HL-60 (cell line): ENCODE measurements around the gene TBCA.

Experiments
- DNase-seq, 2 experiments: peaks; one replicate each; pipeline ENCODE4 v3.0.0-alpha.2; 2010 to 2020; ENCODE audit warnings: low read depth in 1 of 2, low spot score in 1 of 2
- H3K27ac ChIP-seq: fragments of 250-450 bp; sonication (Bioruptor Pico); replicated peaks from 2 replicates; pipeline ENCODE4 v1.5.1; 2020; ENCODE audit warnings: mild to moderate bottlenecking, moderate library complexity
- H3K27me3 ChIP-seq: fragments of 250-450 bp; sonication (Bioruptor Pico); 2 replicates; pipeline ENCODE4 v1.5.1; 2021; ENCODE audit warnings: mild to moderate bottlenecking, moderate library complexity; ENCODE audit not compliant: insufficient read depth, poor library complexity, severe bottlenecking
- H3K4me3 ChIP-seq: replicated peaks from 2 replicates; pipeline ENCODE4 v1.5.1; 2011; ENCODE audit warnings: mild to moderate bottlenecking, control low read depth, low read length; ENCODE audit not compliant: insufficient read depth
- GABPA ChIP-seq: IDR thresholded peaks from 2 replicates; pipeline ENCODE4 v1.6.1; 2012; ENCODE audit warnings: low read depth
- POLR2AphosphoS5 ChIP-seq: IDR thresholded peaks from 2 replicates; pipeline ENCODE4 v1.6.1; 2012; ENCODE audit warnings: low read depth
- SPI1 ChIP-seq: IDR thresholded peaks from 2 replicates; pipeline ENCODE4 v1.6.1; 2012; ENCODE audit warnings: low read depth, mild to moderate bottlenecking, borderline replicate concordance
- TF ChIP-seq, protein P1 (sequence below): IDR thresholded peaks from one replicate; pipeline ENCODE4 v1.5.1; 2011; ENCODE audit warnings: low read length, control low read depth, inconsistent platforms; ENCODE audit not compliant: insufficient read depth
- TF ChIP-seq, protein P2 (sequence below): IDR thresholded peaks from 2 replicates; pipeline ENCODE4 v1.6.1; 2012; ENCODE audit warnings: low read depth; ENCODE audit not compliant: insufficient replicate concordance

The TBCA gene

DNA sequence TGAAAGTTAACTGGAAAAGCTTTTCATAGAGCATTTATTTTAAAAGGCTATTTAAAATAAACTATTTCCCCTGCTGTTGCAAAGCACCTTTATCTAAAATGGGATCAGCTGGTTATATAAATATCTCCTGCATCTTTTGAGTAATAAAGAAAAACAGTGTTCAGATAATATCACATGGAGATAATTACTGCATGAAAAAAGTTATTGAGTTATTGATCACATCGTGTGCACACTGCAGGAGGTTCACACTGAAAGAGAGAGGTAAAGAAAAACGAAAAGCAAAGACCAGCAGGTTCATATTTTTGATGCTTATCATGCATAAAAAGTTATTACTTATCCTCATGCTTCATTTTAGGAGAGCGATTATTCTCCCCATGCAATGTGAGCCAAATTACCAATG, 82.2 kb downstream of the TBCA start:
- TF ChIP-seq SPI1 (no peak), POLR2AphosphoS5 (no peak), GABPA (no peak)
- TF ChIP-seq, protein P1, sequence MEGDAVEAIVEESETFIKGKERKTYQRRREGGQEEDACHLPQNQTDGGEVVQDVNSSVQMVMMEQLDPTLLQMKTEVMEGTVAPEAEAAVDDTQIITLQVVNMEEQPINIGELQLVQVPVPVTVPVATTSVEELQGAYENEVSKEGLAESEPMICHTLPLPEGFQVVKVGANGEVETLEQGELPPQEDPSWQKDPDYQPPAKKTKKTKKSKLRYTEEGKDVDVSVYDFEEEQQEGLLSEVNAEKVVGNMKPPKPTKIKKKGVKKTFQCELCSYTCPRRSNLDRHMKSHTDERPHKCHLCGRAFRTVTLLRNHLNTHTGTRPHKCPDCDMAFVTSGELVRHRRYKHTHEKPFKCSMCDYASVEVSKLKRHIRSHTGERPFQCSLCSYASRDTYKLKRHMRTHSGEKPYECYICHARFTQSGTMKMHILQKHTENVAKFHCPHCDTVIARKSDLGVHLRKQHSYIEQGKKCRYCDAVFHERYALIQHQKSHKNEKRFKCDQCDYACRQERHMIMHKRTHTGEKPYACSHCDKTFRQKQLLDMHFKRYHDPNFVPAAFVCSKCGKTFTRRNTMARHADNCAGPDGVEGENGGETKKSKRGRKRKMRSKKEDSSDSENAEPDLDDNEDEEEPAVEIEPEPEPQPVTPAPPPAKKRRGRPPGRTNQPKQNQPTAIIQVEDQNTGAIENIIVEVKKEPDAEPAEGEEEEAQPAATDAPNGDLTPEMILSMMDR: no peak
- TF ChIP-seq, protein P2, sequence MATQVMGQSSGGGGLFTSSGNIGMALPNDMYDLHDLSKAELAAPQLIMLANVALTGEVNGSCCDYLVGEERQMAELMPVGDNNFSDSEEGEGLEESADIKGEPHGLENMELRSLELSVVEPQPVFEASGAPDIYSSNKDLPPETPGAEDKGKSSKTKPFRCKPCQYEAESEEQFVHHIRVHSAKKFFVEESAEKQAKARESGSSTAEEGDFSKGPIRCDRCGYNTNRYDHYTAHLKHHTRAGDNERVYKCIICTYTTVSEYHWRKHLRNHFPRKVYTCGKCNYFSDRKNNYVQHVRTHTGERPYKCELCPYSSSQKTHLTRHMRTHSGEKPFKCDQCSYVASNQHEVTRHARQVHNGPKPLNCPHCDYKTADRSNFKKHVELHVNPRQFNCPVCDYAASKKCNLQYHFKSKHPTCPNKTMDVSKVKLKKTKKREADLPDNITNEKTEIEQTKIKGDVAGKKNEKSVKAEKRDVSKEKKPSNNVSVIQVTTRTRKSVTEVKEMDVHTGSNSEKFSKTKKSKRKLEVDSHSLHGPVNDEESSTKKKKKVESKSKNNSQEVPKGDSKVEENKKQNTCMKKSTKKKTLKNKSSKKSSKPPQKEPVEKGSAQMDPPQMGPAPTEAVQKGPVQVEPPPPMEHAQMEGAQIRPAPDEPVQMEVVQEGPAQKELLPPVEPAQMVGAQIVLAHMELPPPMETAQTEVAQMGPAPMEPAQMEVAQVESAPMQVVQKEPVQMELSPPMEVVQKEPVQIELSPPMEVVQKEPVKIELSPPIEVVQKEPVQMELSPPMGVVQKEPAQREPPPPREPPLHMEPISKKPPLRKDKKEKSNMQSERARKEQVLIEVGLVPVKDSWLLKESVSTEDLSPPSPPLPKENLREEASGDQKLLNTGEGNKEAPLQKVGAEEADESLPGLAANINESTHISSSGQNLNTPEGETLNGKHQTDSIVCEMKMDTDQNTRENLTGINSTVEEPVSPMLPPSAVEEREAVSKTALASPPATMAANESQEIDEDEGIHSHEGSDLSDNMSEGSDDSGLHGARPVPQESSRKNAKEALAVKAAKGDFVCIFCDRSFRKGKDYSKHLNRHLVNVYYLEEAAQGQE: no peak
- no peak overlapping the region for H3K4me3 ChIP-seq
- no peak for DNase-seq
- H3K27me3 ChIP-seq: no peaks in the 10 kb centered on the region
- no peak overlapping the region for H3K27ac ChIP-seq

DNA sequence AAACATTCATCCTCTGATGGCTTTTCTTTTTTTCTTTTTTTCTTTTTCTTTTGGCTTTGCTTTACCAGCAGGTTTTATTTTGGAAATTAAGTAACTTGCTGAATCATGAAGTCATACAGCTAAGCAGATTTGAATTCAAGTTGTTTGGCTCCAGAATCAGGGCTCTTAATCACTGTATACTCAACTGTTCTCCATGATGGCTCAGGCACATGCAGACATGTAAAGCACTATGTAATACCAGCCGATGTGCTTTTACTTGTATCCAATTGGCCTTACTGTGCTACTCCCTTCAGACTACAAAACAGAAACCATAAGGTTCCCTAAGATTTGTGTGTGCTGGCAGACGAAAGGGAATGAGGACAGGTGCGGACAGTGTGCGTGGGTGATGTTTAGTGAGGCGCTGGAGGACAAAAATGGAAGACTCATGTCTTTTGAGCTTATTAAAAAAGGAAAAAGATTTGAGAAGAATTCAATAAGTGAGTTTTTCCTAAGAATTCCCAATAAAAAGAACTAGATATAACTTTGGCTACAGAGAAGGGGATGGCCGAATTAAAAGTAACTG, 92.9 kb downstream of the TBCA start:
- DNase-seq: no peak
- Histone ChIP-seq H3K27ac (no peak overlapping the region), H3K4me3 (no peak overlapping the region), H3K27me3 (no peaks in the 10 kb centered on the region)
- TF ChIP-seq, protein P1: no peak
- TF ChIP-seq POLR2AphosphoS5 (no peak), GABPA (no peak), SPI1 (no peak)
- TF ChIP-seq, protein P2: no peak

DNA sequence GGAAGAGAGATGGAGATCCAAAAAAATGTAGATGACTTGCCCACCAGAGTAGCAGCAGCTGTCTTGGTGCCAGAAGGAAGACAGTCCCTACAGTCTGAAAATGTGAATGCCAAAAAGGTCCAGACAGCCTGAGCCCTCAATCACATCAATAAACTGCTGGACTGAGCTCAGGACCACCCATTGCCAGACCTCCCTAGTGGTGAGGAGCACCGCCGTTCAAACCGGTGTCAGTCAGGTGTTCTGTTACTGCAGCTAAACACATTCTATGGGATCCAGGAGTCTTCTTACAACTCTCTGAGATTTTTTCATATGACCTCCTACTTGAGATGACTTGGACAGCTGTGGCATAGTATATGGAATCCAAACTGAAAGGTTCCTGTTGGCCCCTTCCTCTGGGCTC, 105.6 kb downstream of the TBCA start:
- Histone ChIP-seq H3K27me3 (no peaks in the 10 kb centered on the region), H3K4me3 (no peak overlapping the region), H3K27ac (no peak overlapping the region)
- no peak for TF ChIP-seq SPI1
- TF ChIP-seq POLR2AphosphoS5: no peak
- TF ChIP-seq, protein P1: no peak
- TF ChIP-seq GABPA: no peak
- TF ChIP-seq, protein P2: no peak
- no peak for DNase-seq
